D341Med (cell line): ENCODE measurements around the gene EP400.

Experiments
- DNase-seq: peaks from one replicate; pipeline ENCODE4 v3.0.0; 2012; ENCODE audit warnings: low spot score

EP400 gene

GRCh38 chr12:131986910-131987309 lies 37.2 kb downstream of the EP400 start:
- DNase-seq = no peak

GRCh38 chr12:131987552-131987951 lies 37.8 kb downstream of the EP400 start:
- no peak for DNase-seq

GRCh38 chr12:131988054-131988796 lies 38.5 kb downstream of the EP400 start:
- no peak for DNase-seq

GRCh38 chr12:131989021-131989420 lies 39.3 kb downstream of the EP400 start:
- no peak for DNase-seq

- no peak for DNase-seq
Observed at GRCh38 chr12:131990066-131990979, 40.6 kb downstream of the EP400 start.

GRCh38 chr12:131990980-131991305 lies 41.2 kb downstream of the EP400 start:
- DNase-seq = no peak

- no peak for DNase-seq
Observed at GRCh38 chr12:131991816-131992430, 42.2 kb downstream of the EP400 start.

GRCh38 chr12:131994589-131994988 lies 44.8 kb downstream of the EP400 start:
- DNase-seq = no peak

GRCh38 chr12:132000286-132000872 lies 50.6 kb downstream of the EP400 start:
- no peak for DNase-seq

- DNase-seq = no peak
Observed at GRCh38 chr12:132003846-132004245, 54.1 kb downstream of the EP400 start.

GRCh38 chr12:132004946-132005345 lies 55.2 kb downstream of the EP400 start:
- no peak for DNase-seq

- DNase-seq = no peak
Observed at GRCh38 chr12:132006056-132006680, 56.4 kb downstream of the EP400 start.

GRCh38 chr12:132007041-132007440 lies 57.3 kb downstream of the EP400 start:
- DNase-seq = no peak

- no peak for DNase-seq
Observed at GRCh38 chr12:132009336-132009859, 59.7 kb downstream of the EP400 start.

GRCh38 chr12:132012919-132013568 lies 63.3 kb downstream of the EP400 start:
- DNase-seq = no peak

GRCh38 chr12:132014092-132014914 lies 64.6 kb downstream of the EP400 start:
- DNase-seq = no peak

GRCh38 chr12:132014915-132015280 lies 65.2 kb downstream of the EP400 start:
- DNase-seq = no peak

GRCh38 chr12:132015686-132016430 lies 66.1 kb downstream of the EP400 start:
- no peak for DNase-seq

- DNase-seq = no peak
Observed at GRCh38 chr12:132018193-132018916, 68.6 kb downstream of the EP400 start.
